Parathyroid adenoma (tissue), 2 donors: ENCODE data around the gene SPATA9.
"Not testable (repeated sequence)": the region's sequence is repeated elsewhere in the genome, so short reads cannot be mapped to it uniquely, and the experiment has no call there.

Experiments
- H2AFZ ChIP-seq: fragments of 300-600 bp; sonication (generic); one replicate; pipeline ENCODE4 v1.7.0; 2017; ENCODE audit warnings: antibody characterized with exemption, mild to moderate bottlenecking
- H3K27ac ChIP-seq: fragments of 300-600 bp; sonication (generic); one replicate; pipeline ENCODE4 v1.7.0; 2017
- H3K27me3 ChIP-seq: fragments of 300-600 bp; sonication (generic); one replicate; pipeline ENCODE4 v1.7.0; 2017; ENCODE audit warnings: low read length; ENCODE audit not compliant: control insufficient read depth, insufficient read depth
- H3K36me3 ChIP-seq: fragments of 300-600 bp; sonication (generic); one replicate; pipeline ENCODE4 v1.7.0; 2017; ENCODE audit warnings: low read length; ENCODE audit not compliant: control insufficient read depth, insufficient read depth
- H3K4me1 ChIP-seq: fragments of 300-600 bp; sonication (generic); one replicate; pipeline ENCODE4 v1.7.0; 2017; ENCODE audit warnings: control low read depth
- H3K4me2 ChIP-seq: fragments of 300-600 bp; sonication (generic); one replicate; pipeline ENCODE4 v1.7.0; 2017; ENCODE audit warnings: low read length
- H3K4me3 ChIP-seq: fragments of 300-600 bp; sonication (generic); one replicate; pipeline ENCODE4 v1.7.0; 2017; ENCODE audit warnings: low read depth, low read length
- H3K79me2 ChIP-seq: fragments of 300-600 bp; sonication (generic); one replicate; pipeline ENCODE4 v1.7.0; 2017; ENCODE audit warnings: control low read depth
- H3K9ac ChIP-seq: fragments of 300-600 bp; sonication (generic); one replicate; pipeline ENCODE4 v1.7.0; 2017; ENCODE audit warnings: mild to moderate bottlenecking
- H3K9me3 ChIP-seq: fragments of 300-600 bp; sonication (generic); one replicate; pipeline ENCODE4 v1.7.0; 2017; ENCODE audit warnings: low read length; ENCODE audit not compliant: control insufficient read depth
- CTCF ChIP-seq: fragments of 300-600 bp; sonication (generic); IDR thresholded peaks from one replicate; pipeline ENCODE4 v1.7.0; 2017; ENCODE audit warnings: antibody characterized with exemption, mild to moderate bottlenecking
- donor health status: primary hyperparathyroidism.

SPATA9 gene

GRCh38 chr5:95649842-95650620, 32.8 kb downstream of the SPATA9 start:
- Histone ChIP-seq H3K36me3 (no peaks in the 10 kb centered on the region), H3K4me1 (peaks cover 4% of the 10 kb centered on the region), H3K79me2 (no peaks in the 10 kb centered on the region), H3K4me3 (no peak overlapping the region), H3K9me3 (no peaks in the 10 kb centered on the region), H3K9ac (no peak overlapping the region), H3K4me2 (no peak overlapping the region), H3K27ac (no peak overlapping the region), H3K27me3 (no peaks in the 10 kb centered on the region), H2AFZ (no peak overlapping the region)
- no peak for TF ChIP-seq CTCF

GRCh38 chr5:95649274-95649673, 33.5 kb downstream of the SPATA9 start:
- Histone ChIP-seq H3K79me2 (no peaks in the 10 kb centered on the region), H3K4me2 (no peak overlapping the region), H3K36me3 (no peaks in the 10 kb centered on the region), H3K4me1 (peaks cover 4% of the 10 kb centered on the region), H3K9me3 (no peaks in the 10 kb centered on the region), H3K27me3 (no peaks in the 10 kb centered on the region), H3K27ac (no peak overlapping the region), H3K9ac (no peak overlapping the region), H3K4me3 (no peak overlapping the region), H2AFZ (no peak overlapping the region)
- no peak for TF ChIP-seq CTCF

- peaks cover 4% of the 10 kb centered on the region for H3K4me1 ChIP-seq
- H3K9me3 ChIP-seq = no peaks in the 10 kb centered on the region
- H3K4me2 ChIP-seq = no peak overlapping the region
- H3K9ac ChIP-seq = no peak overlapping the region
- no peaks in the 10 kb centered on the region for H3K36me3 ChIP-seq
- peak overlapping the region; percentile 97 for H3K27ac ChIP-seq
- peak overlapping the region; percentile 95 for H2AFZ ChIP-seq
- H3K79me2 ChIP-seq = no peaks in the 10 kb centered on the region
- TF ChIP-seq CTCF = no peak
- H3K4me3 ChIP-seq = no peak overlapping the region
- H3K27me3 ChIP-seq = no peaks in the 10 kb centered on the region
Observed at GRCh38 chr5:95647886-95648860, 34.6 kb downstream of the SPATA9 start.

- Histone ChIP-seq H3K4me2 (peak within 1 kb of the TSS; percentile 84), H3K27ac (peak within 1 kb of the TSS; percentile 97), H2AFZ (peak within 1 kb of the TSS; percentile 95), H3K9ac (peak within 1 kb of the TSS; percentile 68), H3K9me3 (no peaks in the 10 kb centered on the region), H3K79me2 (no peaks in the 10 kb centered on the region), H3K4me3 (peak within 1 kb of the TSS; percentile 70), H3K36me3 (no peaks in the 10 kb centered on the region), H3K27me3 (no peaks in the 10 kb centered on the region), H3K4me1 (peaks cover 11% of the 10 kb centered on the region)
- peak; percentile 29 for TF ChIP-seq CTCF
Observed at GRCh38 chr5:95646569-95647431, 36.0 kb downstream of the SPATA9 start, which contains the start of gene RFESD. RFESD (plus strand) TSS chr5:95646777; CDS start chr5:95652272, 5,495 bp downstream.

- H2AFZ ChIP-seq = peak overlapping the region; percentile 95
- H3K27me3 ChIP-seq, H3K9ac ChIP-seq, H3K9me3 ChIP-seq, H3K36me3 ChIP-seq, H3K79me2 ChIP-seq: not testable (repeated sequence)
- peak overlapping the region; percentile 84 for H3K4me2 ChIP-seq
- peak overlapping the region; percentile 97 for H3K27ac ChIP-seq
- H3K4me1 ChIP-seq = peaks cover 16% of the 10 kb centered on the region
- H3K4me3 ChIP-seq = peak overlapping the region; percentile 70
Observed at GRCh38 chr5:95646226-95646568, 36.6 kb downstream of the SPATA9 start.
